ENCODE results near the gene ELANE. TPM values are rescaled to one million over a fixed set of nuclear protein-coding genes. Genes with fewer than 3 reads are reported as not detected.

Gene ELANE
- total and polyA plus RNA-seq, 9 of the 15 experiments (the other 6 are each of a cell fraction or from before 2014, with no cell fraction given), result not detected

DNA sequence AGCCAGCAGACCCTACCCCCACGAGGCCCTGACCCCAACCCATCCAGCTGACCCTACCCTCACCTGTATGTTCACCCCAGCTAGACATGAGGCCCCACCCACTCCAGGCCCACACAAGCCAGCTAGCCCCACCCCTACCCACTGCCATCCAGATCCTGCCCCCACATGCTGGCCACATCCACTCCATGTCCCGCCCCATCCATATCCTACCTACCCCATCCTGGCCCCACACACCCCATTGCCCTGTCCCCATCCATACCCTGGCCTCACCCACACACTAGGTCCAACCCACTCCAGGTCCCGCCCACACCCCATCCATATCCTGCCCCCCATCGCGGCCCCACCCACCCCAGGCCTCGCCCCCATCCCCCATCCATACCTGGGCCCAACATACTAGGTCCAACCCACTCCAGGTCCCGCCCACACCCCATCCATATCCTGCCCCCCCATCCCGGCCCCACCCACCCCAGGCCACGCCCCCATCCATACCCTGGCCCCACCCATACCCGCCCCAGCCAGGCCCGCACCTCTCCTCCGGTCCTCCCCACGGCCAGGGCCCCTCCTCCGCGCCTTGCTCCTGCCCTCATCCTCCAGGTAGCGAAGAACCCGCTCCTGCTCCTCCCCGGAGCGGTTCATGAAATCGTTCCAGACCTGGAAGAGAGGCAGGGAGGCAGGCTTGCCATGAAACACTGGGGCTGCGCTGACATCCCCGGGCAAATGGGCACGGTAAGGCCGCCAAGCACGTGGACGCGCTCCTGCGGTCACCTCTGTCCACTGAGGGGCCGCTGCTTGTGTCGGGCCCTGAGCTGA, 48.4 kb downstream of the ELANE start (continued):
- TF ChIP-seq, protein P1, sequence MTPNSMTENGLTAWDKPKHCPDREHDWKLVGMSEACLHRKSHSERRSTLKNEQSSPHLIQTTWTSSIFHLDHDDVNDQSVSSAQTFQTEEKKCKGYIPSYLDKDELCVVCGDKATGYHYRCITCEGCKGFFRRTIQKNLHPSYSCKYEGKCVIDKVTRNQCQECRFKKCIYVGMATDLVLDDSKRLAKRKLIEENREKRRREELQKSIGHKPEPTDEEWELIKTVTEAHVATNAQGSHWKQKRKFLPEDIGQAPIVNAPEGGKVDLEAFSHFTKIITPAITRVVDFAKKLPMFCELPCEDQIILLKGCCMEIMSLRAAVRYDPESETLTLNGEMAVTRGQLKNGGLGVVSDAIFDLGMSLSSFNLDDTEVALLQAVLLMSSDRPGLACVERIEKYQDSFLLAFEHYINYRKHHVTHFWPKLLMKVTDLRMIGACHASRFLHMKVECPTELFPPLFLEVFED (CRISPR knock-in tag; conservative IDR thresholded peaks at IDR 0.05), result peak; percentile 88; the same call in 1 of the 2 replicates
- TF ChIP-seq ZNF561 (CRISPR knock-in tag; conservative IDR thresholded peaks at IDR 0.05) (no peak), U2AF2 (optimal IDR thresholded peaks at IDR 0.05; ENCODE audit: low read depth, low read length) (no peak), NCOR1 (IDR thresholded peaks at IDR 0.05) (no peak), BHLHE40 (IDR thresholded peaks at IDR 0.05; ENCODE audit: low read length) (peak; percentile 50), SNRNP70 (optimal IDR thresholded peaks at IDR 0.05; ENCODE audit: low read depth, low read length) (no peak), ZNF263 (CRISPR knock-in tag; IDR thresholded peaks at IDR 0.05; ENCODE audit: borderline replicate concordance) (peak; percentile 98), ZNF740 (CRISPR knock-in tag; IDR thresholded peaks at IDR 0.05) (no peak), ZNF740 (tag; IDR thresholded peaks at IDR 0.05) (peak in 1 of 2 experiments; percentile 32; a peak in 1 of 4 replicates), RCOR1 (IDR thresholded peaks at IDR 0.05; ENCODE audit: borderline replicate concordance in 1 of 2, low read depth in 2 of 2, low read length in 2 of 2) (0 out of 4 replicates have a peak, but pooled peaks of 1 of the 2 experiments have one; percentile 9), ZNF589 (CRISPR knock-in tag; IDR thresholded peaks at IDR 0.05; ENCODE audit: low read depth) (no peak), MXI1 (IDR thresholded peaks at IDR 0.05; ENCODE audit: low read depth, low read length) (0 out of 2 replicates have a peak, but pooled peaks have one; percentile 51), CXXC5 (CRISPR knock-in tag; IDR thresholded peaks at IDR 0.05) (peak; percentile 34; the same call in 1 of the 2 replicates), ZNF695 (CRISPR knock-in tag; IDR thresholded peaks at IDR 0.05) (no peak), SRSF7 (optimal IDR thresholded peaks at IDR 0.05; ENCODE audit: low read depth, low read length) (no peak)
- TF ChIP-seq, protein P2, sequence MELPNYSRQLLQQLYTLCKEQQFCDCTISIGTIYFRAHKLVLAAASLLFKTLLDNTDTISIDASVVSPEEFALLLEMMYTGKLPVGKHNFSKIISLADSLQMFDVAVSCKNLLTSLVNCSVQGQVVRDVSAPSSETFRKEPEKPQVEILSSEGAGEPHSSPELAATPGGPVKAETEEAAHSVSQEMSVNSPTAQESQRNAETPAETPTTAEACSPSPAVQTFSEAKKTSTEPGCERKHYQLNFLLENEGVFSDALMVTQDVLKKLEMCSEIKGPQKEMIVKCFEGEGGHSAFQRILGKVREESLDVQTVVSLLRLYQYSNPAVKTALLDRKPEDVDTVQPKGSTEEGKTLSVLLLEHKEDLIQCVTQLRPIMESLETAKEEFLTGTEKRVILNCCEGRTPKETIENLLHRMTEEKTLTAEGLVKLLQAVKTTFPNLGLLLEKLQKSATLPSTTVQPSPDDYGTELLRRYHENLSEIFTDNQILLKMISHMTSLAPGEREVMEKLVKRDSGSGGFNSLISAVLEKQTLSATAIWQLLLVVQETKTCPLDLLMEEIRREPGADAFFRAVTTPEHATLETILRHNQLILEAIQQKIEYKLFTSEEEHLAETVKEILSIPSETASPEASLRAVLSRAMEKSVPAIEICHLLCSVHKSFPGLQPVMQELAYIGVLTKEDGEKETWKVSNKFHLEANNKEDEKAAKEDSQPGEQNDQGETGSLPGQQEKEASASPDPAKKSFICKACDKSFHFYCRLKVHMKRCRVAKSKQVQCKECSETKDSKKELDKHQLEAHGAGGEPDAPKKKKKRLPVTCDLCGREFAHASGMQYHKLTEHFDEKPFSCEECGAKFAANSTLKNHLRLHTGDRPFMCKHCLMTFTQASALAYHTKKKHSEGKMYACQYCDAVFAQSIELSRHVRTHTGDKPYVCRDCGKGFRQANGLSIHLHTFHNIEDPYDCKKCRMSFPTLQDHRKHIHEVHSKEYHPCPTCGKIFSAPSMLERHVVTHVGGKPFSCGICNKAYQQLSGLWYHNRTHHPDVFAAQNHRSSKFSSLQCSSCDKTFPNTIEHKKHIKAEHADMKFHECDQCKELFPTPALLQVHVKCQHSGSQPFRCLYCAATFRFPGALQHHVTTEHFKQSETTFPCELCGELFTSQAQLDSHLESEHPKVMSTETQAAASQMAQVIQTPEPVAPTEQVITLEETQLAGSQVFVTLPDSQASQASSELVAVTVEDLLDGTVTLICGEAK (IDR thresholded peaks at IDR 0.05), result no peak
- TF ChIP-seq, protein P2 (CRISPR knock-in tag; IDR thresholded peaks at IDR 0.05), result no peak
